ENCODE measurements around the gene MPDZ.

Gene MPDZ

GRCh38 chr9:13239660-13240059 lies 39.8 kb downstream of the MPDZ start:
- no peaks in the 10 kb centered on the region for H4K20me1 ChIP-seq (ENCODE audit: insufficient read depth, low read length)
- no peak overlapping the region for H3K4me3 ChIP-seq (ENCODE audit: low read length)
- no peak for TF ChIP-seq CTCF (IDR thresholded peaks at IDR 0.05; ENCODE audit: low read depth, low read length)
- no peak for TF ChIP-seq EZH2phosphoT487 (IDR thresholded peaks at IDR 0.05; ENCODE audit: low read depth)
- no peaks in the 10 kb centered on the region for H3K79me2 ChIP-seq (ENCODE audit: low read length)
- H3K9ac ChIP-seq (ENCODE audit: low read length), result no peak overlapping the region
- no peaks in the 10 kb centered on the region for H3K9me3 ChIP-seq (ENCODE audit: insufficient read depth, low read length)
- H3K4me2 ChIP-seq (ENCODE audit: low read length), result no peak overlapping the region
- H3K27me3 ChIP-seq (ENCODE audit: low read depth, low read length), result no peaks in the 10 kb centered on the region
- H2AFZ ChIP-seq (ENCODE audit: low read depth, low read length), result no peak overlapping the region
- H3K4me1 ChIP-seq (ENCODE audit: low read length), result 0 out of 2 replicates have a peak, but pooled peaks cover 5% of the 10 kb centered on the region
- no peaks in the 10 kb centered on the region for H3K36me3 ChIP-seq (replicated peaks; ENCODE audit: low read depth, low read length)
- no peak overlapping the region for H3K27ac ChIP-seq (ENCODE audit: low read length)

GRCh38 chr9:13239208-13239607 lies 40.3 kb downstream of the MPDZ start:
- TF ChIP-seq CTCF (IDR thresholded peaks at IDR 0.05; ENCODE audit: low read depth, low read length) (no peak), EZH2phosphoT487 (IDR thresholded peaks at IDR 0.05; ENCODE audit: low read depth) (no peak)

GRCh38 chr9:13234932-13235331 lies 44.6 kb downstream of the MPDZ start:
- no peaks in the 10 kb centered on the region for H3K9me3 ChIP-seq (ENCODE audit: insufficient read depth, low read length)
- H3K9ac ChIP-seq (ENCODE audit: low read length), result no peak overlapping the region
- no peak for TF ChIP-seq EZH2phosphoT487 (IDR thresholded peaks at IDR 0.05; ENCODE audit: low read depth)
- TF ChIP-seq CTCF (IDR thresholded peaks at IDR 0.05; ENCODE audit: low read depth, low read length), result no peak

More at GRCh38 chr9:13239208-13239607, 40.3 kb downstream of the MPDZ start:
- H3K27ac ChIP-seq (ENCODE audit: low read length), result no peak overlapping the region
- no peak overlapping the region for H3K4me2 ChIP-seq (ENCODE audit: low read length)
- no peaks in the 10 kb centered on the region for H3K79me2 ChIP-seq (ENCODE audit: low read length)
- H3K4me3 ChIP-seq (ENCODE audit: low read length), result no peak overlapping the region
- no peaks in the 10 kb centered on the region for H4K20me1 ChIP-seq (ENCODE audit: insufficient read depth, low read length)
- no peaks in the 10 kb centered on the region for H3K9me3 ChIP-seq (ENCODE audit: insufficient read depth, low read length)
- 0 out of 2 replicates have a peak, but pooled peaks cover 2% of the 10 kb centered on the region for H3K4me1 ChIP-seq (ENCODE audit: low read length)
- no peak overlapping the region for H2AFZ ChIP-seq (ENCODE audit: low read depth, low read length)
- H3K9ac ChIP-seq (ENCODE audit: low read length), result no peak overlapping the region
- no peaks in the 10 kb centered on the region for H3K27me3 ChIP-seq (ENCODE audit: low read depth, low read length)
- H3K36me3 ChIP-seq (replicated peaks; ENCODE audit: low read depth, low read length), result no peaks in the 10 kb centered on the region

GRCh38 chr9:13228431-13228830 lies 51.1 kb downstream of the MPDZ start:
- no peak for TF ChIP-seq EZH2phosphoT487 (IDR thresholded peaks at IDR 0.05; ENCODE audit: low read depth)
- TF ChIP-seq CTCF (IDR thresholded peaks at IDR 0.05; ENCODE audit: low read depth, low read length), result no peak

More at GRCh38 chr9:13234932-13235331, 44.6 kb downstream of the MPDZ start:
- Histone ChIP-seq H2AFZ (ENCODE audit: low read depth, low read length) (no peak overlapping the region), H3K79me2 (ENCODE audit: low read length) (no peaks in the 10 kb centered on the region), H3K4me2 (ENCODE audit: low read length) (no peak overlapping the region), H3K27me3 (ENCODE audit: low read depth, low read length) (no peaks in the 10 kb centered on the region), H4K20me1 (ENCODE audit: insufficient read depth, low read length) (no peaks in the 10 kb centered on the region), H3K4me1 (ENCODE audit: low read length) (no peaks in the 10 kb centered on the region), H3K4me3 (ENCODE audit: low read length) (no peak overlapping the region), H3K36me3 (replicated peaks; ENCODE audit: low read depth, low read length) (no peaks in the 10 kb centered on the region), H3K27ac (ENCODE audit: low read length) (no peak overlapping the region)

More at GRCh38 chr9:13228431-13228830, 51.1 kb downstream of the MPDZ start:
- Histone ChIP-seq H3K27me3 (ENCODE audit: low read depth, low read length) (no peaks in the 10 kb centered on the region), H3K9ac (ENCODE audit: low read length) (no peak overlapping the region), H3K4me2 (ENCODE audit: low read length) (no peak overlapping the region), H3K79me2 (ENCODE audit: low read length) (no peaks in the 10 kb centered on the region), H3K36me3 (replicated peaks; ENCODE audit: low read depth, low read length) (no peaks in the 10 kb centered on the region), H2AFZ (ENCODE audit: low read depth, low read length) (no peak overlapping the region), H3K4me1 (ENCODE audit: low read length) (no peaks in the 10 kb centered on the region), H4K20me1 (ENCODE audit: insufficient read depth, low read length) (no peaks in the 10 kb centered on the region), H3K27ac (ENCODE audit: low read length) (no peak overlapping the region), H3K9me3 (ENCODE audit: insufficient read depth, low read length) (no peaks in the 10 kb centered on the region), H3K4me3 (ENCODE audit: low read length) (no peak overlapping the region)

All from OCI-LY3 (cell line).